ENCODE results near the gene GNE. TPM values are rescaled to one million over a fixed set of nuclear protein-coding genes. Genes with fewer than 3 reads are reported as not detected.

GNE gene
- total and polyA plus RNA-seq, 2 of the 8 experiments (the other 6 are each of a cell fraction or from before 2014, with no cell fraction given): 5.1 to 11.1 TPM

DNA sequence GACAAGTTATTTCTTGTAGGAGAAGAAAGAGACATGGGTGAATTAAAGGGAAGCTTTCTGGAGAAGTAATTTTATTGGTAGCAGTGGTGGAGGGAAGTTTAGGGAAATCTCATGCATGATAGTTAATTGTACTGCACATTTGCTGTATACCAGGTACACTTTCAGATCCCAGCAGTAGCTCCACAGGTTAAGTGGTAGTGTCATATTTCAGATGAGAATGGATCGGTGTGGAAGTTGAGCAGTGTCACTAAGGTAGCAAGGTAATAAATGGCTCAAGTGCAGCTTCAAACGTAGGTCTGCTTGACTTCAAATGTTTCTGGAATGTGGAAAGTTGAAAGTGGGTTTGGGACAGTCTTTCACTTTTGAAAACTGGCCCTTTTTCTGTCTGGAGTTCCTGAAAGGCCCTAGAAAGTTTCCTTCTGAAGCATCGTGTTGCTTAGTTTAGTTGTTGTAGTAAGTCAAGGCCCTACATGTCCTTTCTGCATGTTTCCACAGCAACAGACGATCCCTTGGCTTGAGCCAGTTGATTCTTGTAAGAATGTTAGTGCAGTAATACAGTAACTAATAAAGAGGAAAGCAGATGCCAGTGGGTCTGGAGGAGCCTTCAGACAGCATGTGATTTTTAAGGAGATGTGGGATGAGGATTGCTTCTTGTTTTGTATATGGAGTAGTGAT is 63.8 kb downstream of the GNE start:
- Histone ChIP-seq H3K9me3 (ENCODE audit: insufficient read depth in 2 of 2, low read depth in 1 of 2, low read length in 1 of 2) (no peaks in the 10 kb centered on the region), H3K4ac (replicated peaks; ENCODE audit: insufficient read length, low read depth, low read length) (no peak overlapping the region), H3K4me1 (replicated peaks in 1 of 4; ENCODE audit: control insufficient read depth in 3 of 4, insufficient read depth in 4 of 4, low read length in 3 of 4) (peaks cover 6 to 12% (median 10%) of the 10 kb centered on the region in 4 experiments; a peak in 6 of 7 replicates), H3K23ac (ENCODE audit: insufficient read length) (no peak overlapping the region), H2AK5ac (ENCODE audit: low read depth, low read length) (no peak overlapping the region), H4K20me1 (replicated peaks in 1 of 2; ENCODE audit: control insufficient read depth in 1 of 2, insufficient read depth in 2 of 2, low read length in 2 of 2) (peaks cover 17 to 22% of the 10 kb centered on the region in 2 experiments), H2BK20ac (ENCODE audit: low read length) (no peak overlapping the region), H4K91ac (replicated peaks; ENCODE audit: insufficient read length, low read length) (no peak overlapping the region), H4K8ac (ENCODE audit: extremely low read depth, insufficient read depth, low read length) (no peak overlapping the region), H3K79me2 (ENCODE audit: control insufficient read depth in 1 of 2, insufficient read depth in 2 of 2, low read length in 2 of 2) (peaks cover 36 to 64% of the 10 kb centered on the region in 2 experiments), H3K23me2 (ENCODE audit: low read depth, low read length) (peaks cover 8% of the 10 kb centered on the region), H2AFZ (ENCODE audit: low read length) (no peak overlapping the region), H3K4me3 (ENCODE audit: extremely low read depth in 1 of 4, insufficient read depth in 2 of 4, low read depth in 3 of 4, low read length in 4 of 4) (no peak overlapping the region), H3K36me3 (ENCODE audit: control insufficient read depth in 2 of 4, insufficient read depth in 4 of 4, low read length in 3 of 4) (peaks cover 3 to 22% (median 10%) of the 10 kb centered on the region in 4 experiments; a peak in 7 of 8 replicates), H3K14ac (ENCODE audit: insufficient read length) (no peak overlapping the region), H3K27ac (ENCODE audit: low read depth, low read length) (no peak overlapping the region), H3K18ac (ENCODE audit: extremely low read depth, low read length) (no peak overlapping the region), H3K56ac (replicated peaks; ENCODE audit: insufficient read length, low read depth, low read length) (no peak overlapping the region), H2BK5ac (ENCODE audit: low read depth, low read length) (no peak overlapping the region), H3K79me1 (ENCODE audit: low read depth, low read length) (peaks cover 9% of the 10 kb centered on the region), H2BK120ac (replicated peaks; ENCODE audit: low read depth, low read length) (no peak overlapping the region), H3K4me2 (ENCODE audit: insufficient read depth in 1 of 2, low read depth in 2 of 2, low read length in 2 of 2) (no peak overlapping the region), H2BK15ac (ENCODE audit: low read length) (no peak overlapping the region), H3K27me3 (replicated peaks in 1 of 4; ENCODE audit: control insufficient read depth in 3 of 4, extremely low read depth in 1 of 4, insufficient read depth in 3 of 4, low read length in 3 of 4) (no peaks in the 10 kb centered on the region), H2BK12ac (ENCODE audit: low read depth, low read length) (no peak overlapping the region), H3K9ac (replicated peaks in 1 of 4; ENCODE audit: extremely low read depth in 1 of 4, low read depth in 3 of 4, low read length in 3 of 4) (no peak overlapping the region), H4K5ac (ENCODE audit: insufficient read length, low read depth, low read length) (no peak overlapping the region)
- POLR2A ChIA-PET (ENCODE audit: partially characterized antibody): interaction anchor here (0.6 to 1.4 kb wide), 4 partner anchors 19 to 205 kb away, joined by 3 to 4 read pairs (median 3); no protein-coding TSS in a partner anchor
- CTCF ChIA-PET (ENCODE audit: partially characterized antibody): interaction anchor here (1.3 to 2.7 kb wide), 5 partner anchors 8 to 91 kb away, joined by 3 to 12 read pairs (median 4); no protein-coding TSS in a partner anchor
- DNase-seq (ENCODE audit: low read depth in 1 of 2, low spot score in 2 of 2) (no peak), FAIRE-seq (no peak)
- 84% methylated on average over 4 of the region's 4 CpGs; no CpG with 5 or more reads in 1 of the 2 experiments for WGBS, 2 experiments (ENCODE audit: extremely low coverage in 1 of 2, insufficient coverage in 1 of 2, insufficient read length in 1 of 2, insufficient replicate concordance in 2 of 2, low coverage in 1 of 2, low lambda C conversion rate in 2 of 2, missing lambda C conversion rate in 1 of 2)
- TF ChIP-seq FOSL1 (IDR thresholded peaks at IDR 0.05; ENCODE audit: insufficient read depth, low read depth, low read length): no peak
- no peak for TF ChIP-seq SP1 (IDR thresholded peaks at IDR 0.05; ENCODE audit: low read depth, low read length)
- TF ChIP-seq SUZ12 (IDR thresholded peaks at IDR 0.05; ENCODE audit: low read length): no peak
- no peak for TF ChIP-seq SP2 (IDR thresholded peaks at IDR 0.05; ENCODE audit: low read length)
- no peak for TF ChIP-seq HDAC2 (IDR thresholded peaks at IDR 0.05; ENCODE audit: borderline replicate concordance in 1 of 2, low read depth in 2 of 2, low read length in 2 of 2)
- no peak for TF ChIP-seq EP300 (IDR thresholded peaks at IDR 0.05; ENCODE audit: borderline replicate concordance in 1 of 2, low read depth in 2 of 2, low read length in 2 of 2)
- TF ChIP-seq SP4 (IDR thresholded peaks at IDR 0.05; ENCODE audit: low read length): no peak
- TF ChIP-seq, protein P1, sequence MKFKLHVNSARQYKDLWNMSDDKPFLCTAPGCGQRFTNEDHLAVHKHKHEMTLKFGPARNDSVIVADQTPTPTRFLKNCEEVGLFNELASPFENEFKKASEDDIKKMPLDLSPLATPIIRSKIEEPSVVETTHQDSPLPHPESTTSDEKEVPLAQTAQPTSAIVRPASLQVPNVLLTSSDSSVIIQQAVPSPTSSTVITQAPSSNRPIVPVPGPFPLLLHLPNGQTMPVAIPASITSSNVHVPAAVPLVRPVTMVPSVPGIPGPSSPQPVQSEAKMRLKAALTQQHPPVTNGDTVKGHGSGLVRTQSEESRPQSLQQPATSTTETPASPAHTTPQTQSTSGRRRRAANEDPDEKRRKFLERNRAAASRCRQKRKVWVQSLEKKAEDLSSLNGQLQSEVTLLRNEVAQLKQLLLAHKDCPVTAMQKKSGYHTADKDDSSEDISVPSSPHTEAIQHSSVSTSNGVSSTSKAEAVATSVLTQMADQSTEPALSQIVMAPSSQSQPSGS (IDR thresholded peaks at IDR 0.05; ENCODE audit: low read length): no peak
- TF ChIP-seq YY1 (IDR thresholded peaks at IDR 0.05; ENCODE audit: low read depth, low read length): no peak
- TF ChIP-seq CBX5 (IDR thresholded peaks at IDR 0.05; ENCODE audit: low read depth, low read length): no peak
- no peak for TF ChIP-seq KDM1A (IDR thresholded peaks at IDR 0.05; ENCODE audit: borderline replicate concordance, low read length)

Measured in H1 (cell line).